ENCODE results near the gene SRP54. TPM values are rescaled to one million over a fixed set of nuclear protein-coding genes. Genes with fewer than 3 reads are reported as not detected.

The SRP54 gene
- total and polyA plus RNA-seq, 2 of the 13 experiments (the other 11 are each of a cell fraction or from before 2014, with no cell fraction given), result 42.2 to 207 TPM

DNA sequence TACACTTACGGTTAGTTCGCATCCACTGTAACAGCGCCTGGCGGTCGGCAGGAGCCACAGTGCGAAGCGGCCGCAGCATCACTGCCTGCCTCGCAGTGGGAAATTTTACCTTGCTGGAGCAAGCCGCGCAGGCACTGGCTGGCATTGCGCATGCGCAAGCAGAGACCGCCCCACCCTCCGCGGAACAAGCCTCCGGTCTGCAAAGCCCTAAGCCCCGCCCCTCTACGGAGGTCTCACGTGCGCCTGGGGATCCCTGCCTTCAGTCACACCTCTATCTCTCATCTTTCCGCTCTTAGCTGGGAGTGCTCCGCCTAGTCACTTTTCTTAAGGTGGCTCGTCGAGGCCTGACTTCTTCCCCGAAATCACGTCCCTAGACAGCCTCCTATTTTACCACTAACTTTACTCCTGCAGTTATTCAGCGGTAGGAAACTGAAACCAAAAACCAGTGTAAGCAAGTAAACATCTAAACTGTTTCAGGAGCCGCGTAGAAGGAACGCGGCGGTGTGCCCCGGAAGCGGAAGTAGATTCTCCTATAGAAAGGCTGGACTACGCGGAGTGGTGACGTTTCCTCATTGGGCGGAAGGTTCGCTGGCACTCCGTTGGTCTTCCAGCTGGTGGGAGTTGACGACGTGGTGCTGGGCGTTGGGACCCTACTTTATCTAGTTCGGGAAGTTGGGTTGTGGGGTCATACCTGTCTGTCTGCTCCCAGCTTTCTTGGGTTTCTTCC, at the start of gene SRP54 (continued):
- TF ChIP-seq ARID2 (CRISPR knock-in tag; IDR thresholded peaks at IDR 0.05; ENCODE audit: borderline replicate concordance) (peak; percentile 100), ZNF749 (CRISPR knock-in tag; IDR thresholded peaks at IDR 0.05; ENCODE audit: borderline replicate concordance) (peak; percentile 95), ZFP1 (CRISPR knock-in tag; IDR thresholded peaks at IDR 0.05) (peak; percentile 94), HNF4G (IDR thresholded peaks at IDR 0.05; ENCODE audit: borderline replicate concordance, low read depth, low read length) (peak; percentile 65; the same call in 1 of the 2 replicates), HNF4G (CRISPR knock-in tag; IDR thresholded peaks at IDR 0.05; ENCODE audit: borderline replicate concordance, low read depth) (no peak; the same call in 1 of the 2 replicates), NFATC3 (CRISPR knock-in tag; IDR thresholded peaks at IDR 0.05) (no peak; the same call in none of the 2 replicates), ZNF549 (CRISPR knock-in tag; IDR thresholded peaks at IDR 0.05) (no peak), ZFAT (CRISPR knock-in tag; conservative IDR thresholded peaks at IDR 0.05) (peak; percentile 78; the same call in 1 of the 2 replicates), ZFP90 (CRISPR knock-in tag; IDR thresholded peaks at IDR 0.05; ENCODE audit: borderline replicate concordance) (peak; percentile 99), TEAD3 (CRISPR knock-in tag; optimal IDR thresholded peaks at IDR 0.05; ENCODE audit: borderline replicate concordance) (peak; percentile 70), CBX1 (IDR thresholded peaks at IDR 0.05; ENCODE audit: low read depth) (peak; percentile 78), ZNF557 (CRISPR knock-in tag; IDR thresholded peaks at IDR 0.05) (peak; percentile 85), ZNF256 (CRISPR knock-in tag; conservative IDR thresholded peaks at IDR 0.05) (no peak; the same call in 1 of the 2 replicates), GATA4 (IDR thresholded peaks at IDR 0.05; ENCODE audit: borderline replicate concordance, low read depth) (peak; percentile 95), SIX1 (CRISPR knock-in tag; IDR thresholded peaks at IDR 0.05; ENCODE audit: borderline replicate concordance) (peak; percentile 88), GPN1 (CRISPR knock-in tag; IDR thresholded peaks at IDR 0.05; ENCODE audit: borderline replicate concordance) (no peak; the same call in 1 of the 2 replicates), ZNF775 (CRISPR knock-in tag; IDR thresholded peaks at IDR 0.05; ENCODE audit: borderline replicate concordance) (no peak), PRPF4 (IDR thresholded peaks at IDR 0.05; ENCODE audit: low read depth, low read length, poor library complexity, severe bottlenecking) (no peak), ZNF777 (CRISPR knock-in tag; IDR thresholded peaks at IDR 0.05) (peak; percentile 92), KLF9 (CRISPR knock-in tag; IDR thresholded peaks at IDR 0.05; ENCODE audit: low read depth) (peak; percentile 98), MAFK (conservative IDR thresholded peaks at IDR 0.05 in 1 of 2, IDR thresholded peaks at IDR 0.05 in 1 of 2; ENCODE audit: low read length in 2 of 2) (peak; percentile 1 to 16; a peak in 1 of 4 replicates), FOXA3 (CRISPR knock-in tag; IDR thresholded peaks at IDR 0.05) (peak; percentile 81), MIER2 (CRISPR knock-in tag; IDR thresholded peaks at IDR 0.05) (no peak; the same call in 1 of the 2 replicates), ZKSCAN8 (CRISPR knock-in tag; IDR thresholded peaks at IDR 0.05; ENCODE audit: borderline replicate concordance) (peak; percentile 96), KAT2B (IDR thresholded peaks at IDR 0.05; ENCODE audit: borderline replicate concordance, low read depth, low read length) (no peak), MEIS1 (CRISPR knock-in tag; IDR thresholded peaks at IDR 0.05; ENCODE audit: borderline replicate concordance) (peak; percentile 98), PHB2 (IDR thresholded peaks at IDR 0.05; ENCODE audit: partially characterized antibody) (no peak), ZNF652 (CRISPR knock-in tag; IDR thresholded peaks at IDR 0.05; ENCODE audit: borderline replicate concordance, low read depth) (peak; percentile 56; the same call in 1 of the 2 replicates), PAWR (CRISPR knock-in tag; IDR thresholded peaks at IDR 0.05; ENCODE audit: borderline replicate concordance) (no peak; the same call in 1 of the 2 replicates)
- TF ChIP-seq, protein P1, sequence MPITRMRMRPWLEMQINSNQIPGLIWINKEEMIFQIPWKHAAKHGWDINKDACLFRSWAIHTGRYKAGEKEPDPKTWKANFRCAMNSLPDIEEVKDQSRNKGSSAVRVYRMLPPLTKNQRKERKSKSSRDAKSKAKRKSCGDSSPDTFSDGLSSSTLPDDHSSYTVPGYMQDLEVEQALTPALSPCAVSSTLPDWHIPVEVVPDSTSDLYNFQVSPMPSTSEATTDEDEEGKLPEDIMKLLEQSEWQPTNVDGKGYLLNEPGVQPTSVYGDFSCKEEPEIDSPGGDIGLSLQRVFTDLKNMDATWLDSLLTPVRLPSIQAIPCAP (CRISPR knock-in tag; IDR thresholded peaks at IDR 0.05; ENCODE audit: low read depth), result 0 out of 2 replicates have a peak, but pooled peaks have one; percentile 46
